ENCODE results near the gene RRAGA. TPM values are rescaled to one million over a fixed set of nuclear protein-coding genes. Genes with fewer than 3 reads are reported as not detected.
"Not testable (repeated sequence)": the region's sequence is repeated elsewhere in the genome, so short reads cannot be mapped to it uniquely, and the experiment has no call there.

The RRAGA gene
- total RNA-seq, 1 experiment from 2014 or later: 59.0 TPM

- DNase-seq (ENCODE audit: low spot score): no peak
These were observed 36.1 kb downstream of the RRAGA start for GRCh38 chr9:19085295-19085694.

- DNase-seq (ENCODE audit: low spot score): peak; percentile 36
These were observed 38.1 kb downstream of the RRAGA start for GRCh38 chr9:19087106-19088000.

- not testable (repeated sequence) for DNase-seq (ENCODE audit: low spot score)
These were observed 48.2 kb downstream of the RRAGA start for GRCh38 chr9:19097431-19097830.

Other genes with a start within 250 kb of the RRAGA start
- under 0.01 TPM in 1 of 2 replicates, not detected in the other for gene SAXO1, start 16.2 kb upstream of the RRAGA start, total RNA-seq (2014; rRNA removed; shearing (Covaris generic))
- gene HAUS6, start 53.5 kb downstream of the RRAGA start, total RNA-seq (2014; rRNA removed; shearing (Covaris generic)): 16.5 and 17.3 TPM in 2 replicates
- 24.4 and 24.9 TPM in 2 replicates for gene PLIN2, start 78.1 kb downstream of the RRAGA start, total RNA-seq (2014; rRNA removed; shearing (Covaris generic))
- gene DENND4C, start 181.3 kb downstream of the RRAGA start, total RNA-seq (2014; rRNA removed; shearing (Covaris generic)): 16.5 and 19.3 TPM in 2 replicates